ENCODE measurements around the gene BTRC.

BTRC gene

DNA sequence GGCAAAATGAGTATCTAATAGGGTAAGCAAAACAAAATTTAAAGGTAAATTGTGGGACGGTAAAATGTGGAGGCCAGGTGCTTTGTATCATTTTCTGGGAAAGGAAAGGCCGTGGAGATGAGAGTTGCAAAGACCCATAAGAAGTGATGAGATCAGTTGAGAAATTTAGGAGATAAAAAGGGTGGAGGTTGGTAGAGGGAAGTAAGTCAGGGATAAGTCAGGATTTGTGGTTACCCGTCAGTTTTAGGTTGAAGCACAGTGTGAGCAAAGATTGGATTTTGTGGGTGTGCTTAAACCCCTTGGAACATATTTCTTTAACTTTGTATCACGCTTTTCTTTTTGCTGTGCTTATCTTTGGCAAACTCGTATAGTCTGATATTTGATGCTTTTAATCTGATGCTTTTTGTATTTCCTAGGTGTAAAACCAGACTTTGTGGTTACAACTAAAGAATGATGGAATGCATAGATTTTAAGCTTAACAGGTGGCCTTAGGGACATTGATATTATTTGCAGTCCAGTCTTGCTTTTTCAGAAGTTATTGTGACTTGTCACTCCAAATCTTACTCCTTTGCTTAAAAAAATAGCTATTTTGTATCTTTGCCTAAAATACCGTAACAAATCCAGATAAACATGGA is 1.2 kb downstream of the BTRC start:
- TF ChIP-seq CTCF (IDR thresholded peaks at IDR 0.05): no peak

GRCh38 chr10:101356132-101356531 is 2.2 kb downstream of the BTRC start:
- no peak for TF ChIP-seq CTCF (IDR thresholded peaks at IDR 0.05)

GRCh38 chr10:101357958-101358357 is 4.0 kb downstream of the BTRC start:
- TF ChIP-seq CTCF (IDR thresholded peaks at IDR 0.05): no peak

GRCh38 chr10:101358706-101359300 is 4.8 kb downstream of the BTRC start:
- no peak for TF ChIP-seq CTCF (IDR thresholded peaks at IDR 0.05)

DNA sequence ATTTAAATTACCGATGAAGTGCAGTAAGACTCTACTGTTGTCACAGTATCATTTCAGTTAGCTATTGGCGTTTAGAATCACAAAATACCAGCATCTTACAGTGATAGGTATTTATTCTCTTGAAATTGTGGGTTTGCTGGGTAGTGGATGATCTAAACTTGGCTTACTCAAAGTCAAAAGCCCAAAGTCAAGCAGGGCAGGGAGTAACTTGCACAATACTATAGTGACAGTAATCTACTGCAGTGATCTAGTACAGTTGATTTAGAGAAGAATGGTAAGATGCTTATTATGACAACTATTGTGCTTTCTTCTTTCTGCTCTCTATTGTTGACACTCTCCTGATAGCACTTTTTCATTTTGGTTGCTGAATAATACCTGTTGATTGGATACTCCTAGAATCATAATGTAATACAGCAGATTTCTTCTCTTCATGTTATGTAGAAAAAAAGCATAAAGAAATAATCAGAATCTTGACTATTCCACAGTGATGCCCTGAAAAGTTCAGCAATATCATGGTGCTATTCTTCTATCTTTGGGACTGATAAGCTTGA is 10.0 kb downstream of the BTRC start:
- TF ChIP-seq CTCF (IDR thresholded peaks at IDR 0.05): no peak

- no peak for TF ChIP-seq CTCF (IDR thresholded peaks at IDR 0.05)
Observed at GRCh38 chr10:101364721-101365120, 10.8 kb downstream of the BTRC start.

- no peak for TF ChIP-seq CTCF (IDR thresholded peaks at IDR 0.05)
Observed at GRCh38 chr10:101367569-101368453, 13.8 kb downstream of the BTRC start.
